Astrocyte of the cerebellum (primary cell): ENCODE measurements around the gene EHBP1L1.
"Not testable (repeated sequence)": the region's sequence is repeated elsewhere in the genome, so short reads cannot be mapped to it uniquely, and the experiment has no call there.

Experiments used
- DNase-seq: peaks from one replicate; pipeline ENCODE4 v3.0.0-alpha.2; 2011; ENCODE audit warnings: low read depth
- H3K4me3 ChIP-seq: 2 replicates; pipeline ENCODE4 v1.5.1; 2011; ENCODE audit warnings: mild to moderate bottlenecking, low read depth, low read length, moderate library complexity
- CTCF ChIP-seq: IDR thresholded peaks from 2 replicates; pipeline ENCODE4 v1.5.1; 2012; ENCODE audit warnings: low read length, low read depth, moderate library complexity, mild to moderate bottlenecking; ENCODE audit errors: missing control alignments
- in situ Hi-C: cut with HindIII; loops from 2 replicates; pipeline ENCODE4 v1.10.0; 2017; ENCODE audit warnings: low sequenced_read_pairs

EHBP1L1 gene

GRCh38 chr11:65559951-65560537 lies 15.8 kb upstream of the EHBP1L1 start:
- in situ Hi-C loops: no loop called here
- H3K4me3 ChIP-seq: no peak overlapping the region
- no peak for TF ChIP-seq CTCF
- no peak for DNase-seq

- in situ Hi-C loops: no loop called here
- no peak overlapping the region for H3K4me3 ChIP-seq
- TF ChIP-seq CTCF: no peak
- DNase-seq: no peak
These were observed 15.1 kb upstream of the EHBP1L1 start for GRCh38 chr11:65560555-65561418.

DNA sequence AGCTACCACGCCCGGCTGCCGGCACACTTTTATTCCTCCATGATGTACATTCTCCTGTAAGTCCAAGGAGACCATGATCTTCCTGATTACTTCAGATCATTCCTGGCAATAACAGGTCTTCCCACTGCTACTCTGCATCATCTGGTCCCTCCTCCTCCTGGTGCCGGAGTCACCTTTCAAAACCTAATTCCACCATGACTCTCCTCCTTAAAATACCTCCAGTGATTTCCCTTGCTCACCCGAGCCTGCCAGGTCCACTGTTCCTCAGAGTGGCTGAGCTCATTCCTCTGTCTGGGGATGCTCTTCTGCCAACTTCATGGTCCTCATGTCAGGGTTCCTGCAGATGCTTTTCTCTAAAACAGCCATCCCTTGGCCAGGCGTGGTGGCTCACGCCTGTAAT lies 13.8 kb upstream of the EHBP1L1 start:
- no peak for TF ChIP-seq CTCF
- in situ Hi-C loops: no loop called here
- no peak overlapping the region for H3K4me3 ChIP-seq
- no peak for DNase-seq

GRCh38 chr11:65562788-65563187 lies 13.1 kb upstream of the EHBP1L1 start:
- in situ Hi-C loops: no loop called here
- no peak for TF ChIP-seq CTCF
- DNase-seq: no peak
- H3K4me3 ChIP-seq: no peak overlapping the region

DNA sequence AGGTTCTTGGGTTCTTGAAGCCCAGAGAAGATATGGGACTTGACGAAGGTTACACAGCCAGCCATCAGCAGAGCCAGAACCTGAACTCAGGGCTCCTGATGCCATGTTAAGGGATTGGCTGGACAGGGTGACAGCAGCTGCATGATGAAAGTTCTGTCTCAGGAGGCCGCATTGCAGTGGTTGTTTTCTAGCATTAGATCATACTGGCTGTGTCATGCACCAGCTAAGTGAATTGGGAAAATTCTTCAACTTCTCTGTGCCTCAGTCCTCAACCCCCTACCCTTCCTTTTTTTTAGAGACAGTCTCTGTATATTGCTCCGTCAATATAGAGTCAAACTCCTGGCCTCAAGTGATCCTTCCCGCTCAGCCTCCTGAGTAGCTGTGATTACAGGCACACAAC lies 12.3 kb upstream of the EHBP1L1 start:
- DNase-seq: no peak
- no peak overlapping the region for H3K4me3 ChIP-seq
- no peak for TF ChIP-seq CTCF
- in situ Hi-C loops: no loop called here

- in situ Hi-C loops, H3K4me3 ChIP-seq, DNase-seq: not testable (repeated sequence)
These were observed 10.8 kb upstream of the EHBP1L1 start for GRCh38 chr11:65564879-65565559.
